Measurements from ENCODE around the gene C11orf91. TPM values are rescaled to one million over a fixed set of nuclear protein-coding genes. Genes with fewer than 3 reads are reported as not detected.

Gene C11orf91
- total RNA-seq, 1 experiment from 2014 or later = not detected

- no peak for DNase-seq (ENCODE audit: low read depth)
Observed at GRCh38 chr11:33651555-33651954, 49.1 kb downstream of the C11orf91 start.

- no peak for DNase-seq (ENCODE audit: low read depth)
Observed at GRCh38 chr11:33649944-33650343, 50.7 kb downstream of the C11orf91 start.

Other genes with a start within 250 kb of the C11orf91 start
- gene CD59, start 35.6 kb upstream of the C11orf91 start, total RNA-seq (2014; rRNA removed; shearing (Covaris generic)) = 118 TPM in 2 replicates
- 35.7 and 41.2 TPM in 2 replicates for gene FBXO3, start 73.7 kb upstream of the C11orf91 start, total RNA-seq (2014; rRNA removed; shearing (Covaris generic))
- gene LMO2, start 191.2 kb upstream of the C11orf91 start, total RNA-seq (2014; rRNA removed; shearing (Covaris generic)) = 0.12 and 0.59 TPM in 2 replicates